ENCODE data around the gene ARIH1. TPM values are rescaled to one million over a fixed set of nuclear protein-coding genes. Genes with fewer than 3 reads are reported as not detected.

Gene ARIH1
- total and polyA plus RNA-seq, 10 of the 15 experiments (the other 5 are each of a cell fraction or from before 2014, with no cell fraction given) = 14.7 to 99.5 (median 26.5) TPM

DNA sequence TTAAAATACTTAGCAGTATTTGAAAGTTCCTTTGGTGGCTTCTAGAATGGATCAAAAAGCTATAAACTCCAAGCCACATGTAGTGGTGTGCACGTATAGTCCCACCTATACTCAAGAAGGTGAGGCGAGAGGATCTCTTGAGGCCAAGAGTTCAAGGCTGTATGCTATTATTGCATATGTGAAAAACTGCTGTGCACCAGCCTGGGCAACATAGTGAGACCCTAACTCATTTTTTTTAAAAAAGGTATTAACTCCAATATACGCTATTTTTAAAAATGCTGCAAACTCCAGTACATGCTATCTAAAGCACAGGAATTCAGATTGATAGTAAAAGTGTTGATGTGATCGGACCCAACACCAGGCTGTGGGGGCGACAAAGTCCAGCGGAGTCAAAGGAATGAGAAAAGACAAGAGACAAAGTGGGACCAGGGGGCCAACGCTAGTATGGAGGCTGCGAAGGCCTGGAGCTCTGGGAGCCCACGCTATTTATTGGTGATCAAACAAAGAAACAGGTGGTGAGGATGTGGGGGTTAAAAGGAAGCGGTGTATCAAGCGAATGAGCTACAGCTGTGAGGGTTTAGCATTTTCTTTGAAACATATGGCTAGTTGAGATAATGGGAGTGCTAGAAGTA is 66.6 kb downstream of the ARIH1 start:
- in situ Hi-C loops (cut with MboI) = no loop called here
- BruUV-seq (replicated peaks) = no TSS peak
- Histone ChIP-seq H3K36me3 (ENCODE audit: control insufficient read depth in 2 of 2, insufficient read depth in 2 of 2, low read length in 1 of 2) (no peaks in the 10 kb centered on the region), H3K9ac (ENCODE audit: control insufficient read depth, insufficient read depth, low read length) (no peak overlapping the region), H3K4me2 (ENCODE audit: control insufficient read depth, insufficient read depth) (no peak overlapping the region), H3K4me3 (no peak overlapping the region), H3K4me1 (ENCODE audit: control insufficient read depth, insufficient read depth, low read length) (no peaks in the 10 kb centered on the region), H3K27ac (ENCODE audit: control insufficient read depth, insufficient read depth) (no peak overlapping the region), H4K20me1 (ENCODE audit: control insufficient read depth, insufficient read depth) (no peaks in the 10 kb centered on the region), H2AFZ (ENCODE audit: control insufficient read depth, low read depth, low read length) (no peak overlapping the region), H3K79me2 (ENCODE audit: control insufficient read depth, insufficient read depth, low read length) (peaks cover 3% of the 10 kb centered on the region), H3K9me3 (replicated peaks; ENCODE audit: control insufficient read depth, insufficient read depth, low read length) (no peaks in the 10 kb centered on the region; the same call in 2 of the 3 replicates), H3K27me3 (replicated peaks in 1 of 2; ENCODE audit: control insufficient read depth in 2 of 2, insufficient read depth in 2 of 2, low read length in 1 of 2) (no peaks in the 10 kb centered on the region)
- POLR2A ChIA-PET = interaction anchor here (0.6 kb wide), 1 partner anchor 1983 kb away, joined by 4 read pairs; no protein-coding TSS in a partner anchor
- RAD21 ChIA-PET (ENCODE audit: unreplicated experiment) = no interaction called here
- FAIRE-seq = no peak
- SMC1A ChIA-PET (ENCODE audit: uncharacterized antibody, unreplicated experiment) = no interaction called here
- ATAC-seq = no peak
- DNase-seq (ENCODE audit: low read depth, low spot score) = no peak
- intact Hi-C loops (cut with micrococcal nuclease; ENCODE audit: unreplicated experiment) = no loop called here
- CTCF ChIA-PET = interaction anchor here (0.6 to 1.6 kb wide), 2 partner anchors 102 to 228 kb away, joined by 4 read pairs; no protein-coding TSS in a partner anchor
- TF ChIP-seq ZBTB11 (CRISPR knock-in tag; IDR thresholded peaks at IDR 0.05) = no peak
- no peak for TF ChIP-seq SUPT20H (IDR thresholded peaks at IDR 0.05; ENCODE audit: borderline replicate concordance, control insufficient read depth, low read depth, low read length)
- no peak for TF ChIP-seq NR2C1 (IDR thresholded peaks at IDR 0.05)
- no peak for TF ChIP-seq NFYB (IDR thresholded peaks at IDR 0.05; ENCODE audit: insufficient read depth, low read depth, low read length)
- WGBS (ENCODE audit: insufficient coverage, insufficient replicate concordance, low lambda C conversion rate, missing lambda C conversion rate) = 97% methylated on average over 11 of the region's 11 CpGs

Data from GM12878 (cell line).